GM12878 (cell line): ENCODE measurements around the gene SLC4A2. TPM values are rescaled to one million over a fixed set of nuclear protein-coding genes. Genes with fewer than 3 reads are reported as not detected.

Source experiments
- ATF2 ChIP-seq: IDR thresholded peaks from 2 replicates; pipeline ENCODE4 v1.6.1; 2012; ENCODE audit warnings: low read length, inconsistent platforms
- BACH1 ChIP-seq: fragments of 450-650 bp; IDR thresholded peaks from 2 replicates; pipeline ENCODE4 v1.6.1; 2017; ENCODE audit warnings: mild to moderate bottlenecking, borderline replicate concordance
- CBX5 ChIP-seq: sonication (generic); IDR thresholded peaks from 2 replicates; pipeline ENCODE4 v1.6.1; 2016; ENCODE audit warnings: low read depth, moderate library complexity, mild to moderate bottlenecking, inconsistent platforms
- CREM ChIP-seq: IDR thresholded peaks from 2 replicates; pipeline ENCODE4 v1.6.1; 2014; ENCODE audit warnings: antibody characterized with exemption, low read depth
- DPF2 ChIP-seq: fragments of 450-650 bp; IDR thresholded peaks from 2 replicates; pipeline ENCODE4 v1.6.1; 2017; ENCODE audit warnings: mild to moderate bottlenecking
- EED ChIP-seq: sonication (generic); IDR thresholded peaks from 2 replicates; pipeline ENCODE4 v1.6.1; 2016; ENCODE audit warnings: antibody characterized with exemption, low read depth
- ETV6 ChIP-seq, 2 experiments: fragments of 450-650 bp in 1 of 2; IDR thresholded peaks in 1 of 2; conservative IDR thresholded peaks in 1 of 2; 2 replicates each; pipeline ENCODE4 v1.6.1; 2014; ENCODE audit warnings: antibody characterized with exemption in 1 of 2, borderline replicate concordance in 1 of 2, low read depth in 1 of 2, mild to moderate bottlenecking in 1 of 2, moderate library complexity in 1 of 2
- GATAD2B ChIP-seq: fragments of 450-650 bp; conservative IDR thresholded peaks from 2 replicates; pipeline ENCODE4 v1.6.1; 2017; ENCODE audit warnings: low read depth, mild to moderate bottlenecking, moderate library complexity
- NBN ChIP-seq: fragments of 450-650 bp; IDR thresholded peaks from 2 replicates; pipeline ENCODE4 v1.6.1; 2016
- NR2C1 ChIP-seq: fragments of 450-650 bp; IDR thresholded peaks from 2 replicates; pipeline ENCODE4 v1.6.1; 2017; ENCODE audit warnings: antibody characterized with exemption, mild to moderate bottlenecking, moderate library complexity
- NR2F1 ChIP-seq: fragments of 450-650 bp; conservative IDR thresholded peaks from 2 replicates; pipeline ENCODE4 v1.6.1; 2017; ENCODE audit warnings: mild to moderate bottlenecking
- PAX5 ChIP-seq: IDR thresholded peaks from 2 replicates; pipeline ENCODE4 v1.6.1; 2011; ENCODE audit warnings: low read depth, low read length, borderline replicate concordance
- PAX8 ChIP-seq: fragments of 450-650 bp; IDR thresholded peaks from 2 replicates; pipeline ENCODE4 v1.6.1; 2017; ENCODE audit warnings: mild to moderate bottlenecking, moderate library complexity
- PBX3 ChIP-seq: IDR thresholded peaks from 2 replicates; pipeline ENCODE4 v1.6.1; 2011; ENCODE audit warnings: mild to moderate bottlenecking, low read depth, low read length, moderate library complexity; ENCODE audit not compliant: insufficient replicate concordance
- POU2F2 ChIP-seq: IDR thresholded peaks from 3 replicates; pipeline ENCODE4 v1.6.1; 2011; ENCODE audit warnings: low read depth, mild to moderate bottlenecking, low read length, borderline replicate concordance
- RFX5 ChIP-seq: IDR thresholded peaks from 2 replicates; pipeline ENCODE4 v1.6.1; 2011; ENCODE audit warnings: low read depth, low read length, improper control_type of control experiment
- SIN3A ChIP-seq: IDR thresholded peaks from 2 replicates; pipeline ENCODE4 v1.6.1; 2012; ENCODE audit warnings: low read depth, low read length, improper control_type of control experiment
- SREBF2 ChIP-seq: IDR thresholded peaks from 2 replicates; pipeline ENCODE4 v1.6.1; 2012; ENCODE audit warnings: mild to moderate bottlenecking, low read length
- STAT3 ChIP-seq: IDR thresholded peaks from 2 replicates; pipeline ENCODE4 v1.6.1; 2011; ENCODE audit warnings: low read depth, low read length, improper control_type of control experiment
- SUPT20H ChIP-seq: IDR thresholded peaks from 2 replicates; pipeline ENCODE4 v1.6.1; 2011; ENCODE audit warnings: low read depth, mild to moderate bottlenecking, low read length, moderate library complexity, borderline replicate concordance; ENCODE audit not compliant: control insufficient read depth
- TARDBP ChIP-seq: IDR thresholded peaks from 2 replicates; pipeline ENCODE4 v1.6.1; 2016; ENCODE audit warnings: borderline replicate concordance
- YY1 ChIP-seq: IDR thresholded peaks from 2 replicates; pipeline ENCODE4 v1.6.1; 2011; ENCODE audit warnings: low read depth, mild to moderate bottlenecking, low read length
- ZNF274 ChIP-seq: IDR thresholded peaks from one replicate; pipeline ENCODE4 v1.8.0; 2011; ENCODE audit not compliant: insufficient read length, insufficient read depth
- ZSCAN29 ChIP-seq: fragments of 450-650 bp; IDR thresholded peaks from 2 replicates; pipeline ENCODE4 v1.6.1; 2017; ENCODE audit warnings: mild to moderate bottlenecking, moderate library complexity
- polyA plus RNA-seq, 11 experiments: library from polyadenylated mRNA; depleted of rRNA in 4 of 11; unstranded in 6 of 11; stranded (reverse) in 5 of 11; fragments of >200 nt; fragmentation: Nextera tagmentation in 4 of 11; fragmentation: Illumina TruSeq in 1 of 11; extraction: Ambion mirVana in 4 of 11; extraction: Trizol in 1 of 11; gene quantifications; 1 replicate in 1 of 11; 2 replicates in 10 of 11; pipeline versions ENCODE4 v1.2.1 to v1.2.3, GENCODE V29; 2011 to 2016; ENCODE audit warnings: inconsistent platforms in 2 of 11, missing spikeins in 2 of 11, low read depth in 1 of 11
- total RNA-seq, 4 experiments: library from RNA; depleted of rRNA in 3 of 4; stranded (reverse); fragments of >200 nt in 3 of 4; fragmentation: Illumina TruSeq in 1 of 4; extraction: Trizol in 1 of 4; gene quantifications; 2 replicates each; pipeline versions ENCODE4 v1.2.1 to v1.2.3, GENCODE V29; 2013 to 2021
- TF ChIP-seq, protein P1 (sequence below), 3 experiments: IDR thresholded peaks in 2 of 3; conservative IDR thresholded peaks in 1 of 3; 2 replicates each; pipeline ENCODE4 v1.5.1; 2011; ENCODE audit warnings: low read depth in 3 of 3, low read length in 3 of 3, mild to moderate bottlenecking in 3 of 3, control low read depth in 2 of 3, moderate library complexity in 2 of 3, inconsistent platforms in 1 of 3, mixed read lengths in 1 of 3; ENCODE audit not compliant: control insufficient read depth in 2 of 3, insufficient read depth in 1 of 3; ENCODE audit errors: extremely low read depth in 1 of 3
- TF ChIP-seq, protein P2 (sequence below): fragments of 450-650 bp; IDR thresholded peaks from 2 replicates; pipeline ENCODE4 v1.6.1; 2016; ENCODE audit warnings: mild to moderate bottlenecking

Gene SLC4A2
- total and polyA plus RNA-seq, 10 of the 15 experiments (the other 5 are each of a cell fraction or from before 2014, with no cell fraction given), result 2.7 to 78.6 (median 30.1) TPM

DNA sequence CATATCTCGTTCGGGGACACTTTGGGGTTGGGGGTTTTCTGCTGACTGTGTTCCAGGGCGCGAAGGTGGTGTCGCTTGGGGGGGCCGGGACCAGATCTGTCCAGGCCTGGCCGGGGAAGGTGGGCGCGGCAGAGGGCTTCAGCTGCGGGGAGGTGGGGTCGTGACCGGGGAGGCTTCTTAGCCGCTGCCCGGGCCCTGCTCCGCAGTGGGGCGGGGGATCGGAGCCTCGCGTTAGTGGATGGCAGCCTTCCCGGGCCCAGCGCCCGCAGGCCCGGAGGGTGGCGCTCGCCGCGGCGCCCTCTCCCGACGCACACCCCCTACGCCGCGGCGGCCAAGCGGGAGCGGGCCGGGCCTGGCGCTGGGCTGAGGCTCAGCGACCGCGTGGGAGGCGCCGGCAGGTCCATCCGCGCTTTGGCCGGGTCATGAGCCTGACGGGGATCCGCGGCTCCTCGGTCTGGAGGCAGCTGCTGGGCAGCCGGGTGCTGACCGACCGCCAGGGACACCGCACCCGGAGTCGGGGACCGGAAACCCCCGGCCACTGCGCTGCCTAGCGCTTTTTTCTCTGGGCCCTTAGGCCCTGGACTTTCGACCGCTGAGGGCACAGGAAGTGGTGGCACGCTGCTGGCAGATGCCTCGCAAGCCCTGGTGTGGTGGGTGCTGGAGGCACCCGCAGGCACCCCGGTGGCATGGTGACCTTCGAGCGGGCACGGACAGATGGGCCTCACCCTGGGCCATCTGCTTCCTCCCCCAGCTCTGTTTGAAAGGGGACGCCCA, 28.0 kb downstream of the SLC4A2 start (continued):
- TF ChIP-seq, protein P1, sequence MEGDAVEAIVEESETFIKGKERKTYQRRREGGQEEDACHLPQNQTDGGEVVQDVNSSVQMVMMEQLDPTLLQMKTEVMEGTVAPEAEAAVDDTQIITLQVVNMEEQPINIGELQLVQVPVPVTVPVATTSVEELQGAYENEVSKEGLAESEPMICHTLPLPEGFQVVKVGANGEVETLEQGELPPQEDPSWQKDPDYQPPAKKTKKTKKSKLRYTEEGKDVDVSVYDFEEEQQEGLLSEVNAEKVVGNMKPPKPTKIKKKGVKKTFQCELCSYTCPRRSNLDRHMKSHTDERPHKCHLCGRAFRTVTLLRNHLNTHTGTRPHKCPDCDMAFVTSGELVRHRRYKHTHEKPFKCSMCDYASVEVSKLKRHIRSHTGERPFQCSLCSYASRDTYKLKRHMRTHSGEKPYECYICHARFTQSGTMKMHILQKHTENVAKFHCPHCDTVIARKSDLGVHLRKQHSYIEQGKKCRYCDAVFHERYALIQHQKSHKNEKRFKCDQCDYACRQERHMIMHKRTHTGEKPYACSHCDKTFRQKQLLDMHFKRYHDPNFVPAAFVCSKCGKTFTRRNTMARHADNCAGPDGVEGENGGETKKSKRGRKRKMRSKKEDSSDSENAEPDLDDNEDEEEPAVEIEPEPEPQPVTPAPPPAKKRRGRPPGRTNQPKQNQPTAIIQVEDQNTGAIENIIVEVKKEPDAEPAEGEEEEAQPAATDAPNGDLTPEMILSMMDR (IDR thresholded peaks at IDR 0.05 in 2 of 3, conservative IDR thresholded peaks at IDR 0.05 in 1 of 3; ENCODE audit: control insufficient read depth in 2 of 3, extremely low read depth in 1 of 3, insufficient read depth in 1 of 3, low read depth in 3 of 3, low read length in 3 of 3), result peak in 2 of 3 experiments; percentile 32 to 48; a peak in 3 of 6 replicates
- TF ChIP-seq ETV6 (conservative IDR thresholded peaks at IDR 0.05 in 1 of 2, IDR thresholded peaks at IDR 0.05 in 1 of 2; ENCODE audit: borderline replicate concordance in 1 of 2, low read depth in 1 of 2) (no peak), PAX5 (peak; percentile 28; the same call in 1 of the 2 replicates), ATF2 (no peak), PBX3 (peak; percentile 1), TARDBP (no peak), BACH1 (peak; percentile 67), SUPT20H (no peak), STAT3 (no peak), DPF2 (peak; percentile 87; the same call in 1 of the 2 replicates), EED (no peak), NBN (peak; percentile 39; the same call in 1 of the 2 replicates), PAX8 (no peak), SIN3A (peak; percentile 53), POU2F2 (no peak), RFX5 (no peak), SREBF2 (no peak), GATAD2B (peak; percentile 94), CREM (peak; percentile 37; the same call in 1 of the 2 replicates), NR2C1 (no peak), ZSCAN29 (0 out of 2 replicates have a peak, but pooled peaks have one; percentile 25), YY1 (peak; percentile 57), NR2F1 (peak; percentile 94), CBX5 (no peak), ZNF274 (no peak)
- TF ChIP-seq, protein P2, sequence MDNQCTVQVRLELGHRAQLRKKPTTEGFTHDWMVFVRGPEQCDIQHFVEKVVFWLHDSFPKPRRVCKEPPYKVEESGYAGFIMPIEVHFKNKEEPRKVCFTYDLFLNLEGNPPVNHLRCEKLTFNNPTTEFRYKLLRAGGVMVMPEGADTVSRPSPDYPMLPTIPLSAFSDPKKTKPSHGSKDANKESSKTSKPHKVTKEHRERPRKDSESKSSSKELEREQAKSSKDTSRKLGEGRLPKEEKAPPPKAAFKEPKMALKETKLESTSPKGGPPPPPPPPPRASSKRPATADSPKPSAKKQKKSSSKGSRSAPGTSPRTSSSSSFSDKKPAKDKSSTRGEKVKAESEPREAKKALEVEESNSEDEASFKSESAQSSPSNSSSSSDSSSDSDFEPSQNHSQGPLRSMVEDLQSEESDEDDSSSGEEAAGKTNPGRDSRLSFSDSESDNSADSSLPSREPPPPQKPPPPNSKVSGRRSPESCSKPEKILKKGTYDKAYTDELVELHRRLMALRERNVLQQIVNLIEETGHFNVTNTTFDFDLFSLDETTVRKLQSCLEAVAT, result no peak
